Measurements from ENCODE around the gene MRPL18. TPM values are rescaled to one million over a fixed set of nuclear protein-coding genes. Genes with fewer than 3 reads are reported as not detected.

The MRPL18 gene
- polyA plus RNA-seq, 3 donors: 28.5 to 88.2 (median 74.1) TPM

DNA sequence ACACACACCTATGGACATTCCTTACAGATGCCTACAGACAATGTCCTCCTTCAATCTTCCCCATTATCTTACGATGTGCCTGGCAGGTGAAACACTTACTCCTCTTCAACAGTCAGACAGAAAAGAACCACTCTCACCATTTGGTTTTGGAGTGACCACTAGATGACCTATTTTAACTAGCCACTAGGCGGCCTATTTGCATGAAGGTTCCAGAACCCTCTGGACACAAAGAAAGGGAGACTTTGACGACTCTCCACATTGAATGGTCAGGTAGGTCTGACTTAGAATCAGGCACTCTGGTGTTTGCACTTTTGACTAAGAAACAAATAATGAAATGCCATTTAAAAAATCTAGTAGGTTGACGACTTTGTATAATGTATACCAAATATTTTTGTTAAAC is 51.8 kb downstream of the MRPL18 start:
- no peaks in the 10 kb centered on the region for H3K36me3 Mint-ChIP-seq

DNA sequence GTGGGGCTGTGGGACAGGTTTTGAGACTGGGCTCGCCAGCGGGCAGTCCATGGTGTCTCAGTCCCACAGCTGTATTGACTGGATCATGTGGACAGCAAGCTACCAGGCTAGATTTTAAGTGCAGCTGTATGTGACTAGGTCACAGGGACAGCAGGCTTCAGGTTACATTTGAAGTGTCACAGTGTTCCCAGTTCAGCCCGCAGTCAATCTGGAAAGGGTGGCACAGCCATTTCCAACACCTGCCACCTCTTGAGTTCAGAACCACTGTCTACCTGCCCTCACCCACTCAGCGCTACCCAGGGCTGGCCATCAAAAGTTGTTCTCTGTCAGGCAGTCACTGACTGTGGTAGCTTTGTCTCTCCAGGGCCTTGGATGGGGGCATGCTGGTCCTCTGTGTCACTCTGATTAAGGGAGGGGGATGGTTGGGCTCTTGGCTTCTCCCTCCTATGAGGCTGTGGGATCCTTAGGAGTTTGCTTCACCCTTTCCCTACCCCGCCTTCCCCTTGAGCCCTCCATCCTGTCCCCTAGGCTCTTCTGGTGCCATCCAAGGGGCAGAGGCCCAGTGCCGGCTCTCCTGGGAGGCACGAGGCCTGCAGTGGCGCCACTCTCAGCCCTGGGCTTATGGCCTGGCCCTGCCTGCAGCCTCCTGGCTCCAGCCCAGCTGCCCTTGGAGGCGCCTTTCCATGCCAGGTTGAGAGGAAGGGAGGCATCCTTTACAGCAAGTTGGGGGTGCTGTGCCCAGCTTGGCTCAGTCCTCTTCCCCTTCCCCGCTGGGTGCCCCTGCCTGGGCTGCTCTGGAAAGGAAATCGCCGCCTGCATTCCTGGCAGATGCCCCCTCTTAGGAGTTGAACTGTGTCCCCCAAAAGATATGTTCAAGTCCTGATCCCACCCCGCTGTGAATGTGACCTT is 54.7 kb downstream of the MRPL18 start:
- Histone ChIP-seq H3K27me3 (ENCODE audit: control insufficient read depth in 2 of 2, insufficient read depth in 2 of 2, low read length in 2 of 2) (no peaks in the 10 kb centered on the region), H3K9me3 (replicated peaks in 1 of 2; ENCODE audit: control insufficient read depth in 1 of 2, insufficient read depth in 1 of 2, low read length in 2 of 2) (peaks cover 0 to 10% of the 10 kb centered on the region in 2 donors), H2AFZ (ENCODE audit: insufficient read depth, low read depth, low read length, poor library complexity, severe bottlenecking) (no peak overlapping the region), H3K36me3 (replicated peaks in 1 of 2; ENCODE audit: control insufficient read depth in 1 of 2, insufficient read depth in 2 of 2, low read length in 2 of 2) (no peaks in the 10 kb centered on the region), H3K27ac (ENCODE audit: low read depth in 1 of 2, low read length in 2 of 2) (no peak overlapping the region), H3K4me2 (replicated peaks; ENCODE audit: extremely low read depth, low read length, poor library complexity, severe bottlenecking) (no peak overlapping the region), H3K79me2 (ENCODE audit: insufficient read depth, low read length) (no peaks in the 10 kb centered on the region), H4K20me1 (ENCODE audit: insufficient read depth, low read length) (no peaks in the 10 kb centered on the region), H3K4me3 (replicated peaks in 1 of 3; ENCODE audit: low read depth in 2 of 3, low read length in 3 of 3) (no peak overlapping the region), H3K9ac (ENCODE audit: insufficient read depth, low read length, poor library complexity, severe bottlenecking) (no peak overlapping the region), H3K4me1 (ENCODE audit: control insufficient read depth in 1 of 2, insufficient read depth in 2 of 2, low read length in 2 of 2) (no peaks in the 10 kb centered on the region)
- no peaks in the 10 kb centered on the region for H3K4me1 Mint-ChIP-seq
- 93% methylated on average over 11 of the region's 13 CpGs for WGBS (ENCODE audit: insufficient coverage)
- H3K4me3 Mint-ChIP-seq: no peak overlapping the region
- H3K36me3 Mint-ChIP-seq: no peaks in the 10 kb centered on the region
- DNase-seq: no peak
- intact Hi-C loops (cut with micrococcal nuclease): no loop called here
- H3K9me3 Mint-ChIP-seq: peaks cover 8 to 30% (median 23%) of the 10 kb centered on the region in 7 donors
- peaks cover 0 to 3% (median 0%) of the 10 kb centered on the region in 3 donors for H3K27me3 Mint-ChIP-seq (ENCODE audit: low read depth in 3 of 3)
- H3K27ac Mint-ChIP-seq: no peak overlapping the region
- TF ChIP-seq, protein P1, sequence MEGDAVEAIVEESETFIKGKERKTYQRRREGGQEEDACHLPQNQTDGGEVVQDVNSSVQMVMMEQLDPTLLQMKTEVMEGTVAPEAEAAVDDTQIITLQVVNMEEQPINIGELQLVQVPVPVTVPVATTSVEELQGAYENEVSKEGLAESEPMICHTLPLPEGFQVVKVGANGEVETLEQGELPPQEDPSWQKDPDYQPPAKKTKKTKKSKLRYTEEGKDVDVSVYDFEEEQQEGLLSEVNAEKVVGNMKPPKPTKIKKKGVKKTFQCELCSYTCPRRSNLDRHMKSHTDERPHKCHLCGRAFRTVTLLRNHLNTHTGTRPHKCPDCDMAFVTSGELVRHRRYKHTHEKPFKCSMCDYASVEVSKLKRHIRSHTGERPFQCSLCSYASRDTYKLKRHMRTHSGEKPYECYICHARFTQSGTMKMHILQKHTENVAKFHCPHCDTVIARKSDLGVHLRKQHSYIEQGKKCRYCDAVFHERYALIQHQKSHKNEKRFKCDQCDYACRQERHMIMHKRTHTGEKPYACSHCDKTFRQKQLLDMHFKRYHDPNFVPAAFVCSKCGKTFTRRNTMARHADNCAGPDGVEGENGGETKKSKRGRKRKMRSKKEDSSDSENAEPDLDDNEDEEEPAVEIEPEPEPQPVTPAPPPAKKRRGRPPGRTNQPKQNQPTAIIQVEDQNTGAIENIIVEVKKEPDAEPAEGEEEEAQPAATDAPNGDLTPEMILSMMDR (IDR thresholded peaks at IDR 0.05): no peak

More for the DNA sequence above, 51.8 kb downstream of the MRPL18 start:
- peak overlapping the region in 1 of 7 donors; percentile 26 for H3K27ac Mint-ChIP-seq
- TF ChIP-seq, protein P1 (IDR thresholded peaks at IDR 0.05): no peak
- Histone ChIP-seq H3K79me2 (ENCODE audit: insufficient read depth, low read length) (no peaks in the 10 kb centered on the region), H2AFZ (ENCODE audit: insufficient read depth, low read depth, low read length, poor library complexity, severe bottlenecking) (no peak overlapping the region), H3K4me1 (ENCODE audit: control insufficient read depth in 1 of 2, insufficient read depth in 2 of 2, low read length in 2 of 2) (no peaks in the 10 kb centered on the region), H3K9me3 (replicated peaks in 1 of 2; ENCODE audit: control insufficient read depth in 1 of 2, insufficient read depth in 1 of 2, low read length in 2 of 2) (no peaks in the 10 kb centered on the region), H3K4me2 (replicated peaks; ENCODE audit: extremely low read depth, low read length, poor library complexity, severe bottlenecking) (peak overlapping the region; percentile 22), H3K27ac (ENCODE audit: low read depth in 1 of 2, low read length in 2 of 2) (no peak overlapping the region), H3K27me3 (ENCODE audit: control insufficient read depth in 2 of 2, insufficient read depth in 2 of 2, low read length in 2 of 2) (no peaks in the 10 kb centered on the region), H3K9ac (ENCODE audit: insufficient read depth, low read length, poor library complexity, severe bottlenecking) (no peak overlapping the region), H3K36me3 (replicated peaks in 1 of 2; ENCODE audit: control insufficient read depth in 1 of 2, insufficient read depth in 2 of 2, low read length in 2 of 2) (no peaks in the 10 kb centered on the region), H4K20me1 (ENCODE audit: insufficient read depth, low read length) (no peaks in the 10 kb centered on the region), H3K4me3 (replicated peaks in 1 of 3; ENCODE audit: low read depth in 2 of 3, low read length in 3 of 3) (no peak overlapping the region)
- no CpG with 5 or more reads among the region's 4 CpGs for WGBS (ENCODE audit: insufficient coverage)
- no peak for DNase-seq
- no peak overlapping the region for H3K4me3 Mint-ChIP-seq
- H3K4me1 Mint-ChIP-seq: no peaks in the 10 kb centered on the region
- peaks cover 2 to 18% (median 10%) of the 10 kb centered on the region in 7 donors for H3K9me3 Mint-ChIP-seq
- intact Hi-C loops (cut with micrococcal nuclease): no loop called here
- peaks cover 2 to 5% (median 2%) of the 10 kb centered on the region in 3 donors for H3K27me3 Mint-ChIP-seq (ENCODE audit: low read depth in 3 of 3)

Small RNAs within 50 kb of the gene (small RNA-seq; reads per million reads assigned to genes)
- gene SNORA20 (ENCODE audit: insufficient read length, low read depth) (9,551 reads per million, percentile 100 among the genes with 10 or more reads in this experiment), gene SNORA29 (ENCODE audit: insufficient read length, low read depth) (not detected)

Other genes starting within 250 kb of the MRPL18 start
- 100 to 1,000 TPM; 447 to 746 (median 569) TPM for gene SOD2, start 97.2 kb upstream of the MRPL18 start, polyA plus RNA-seq
- 10 to 100 TPM; 50.8 to 95.9 (median 94.7) TPM for gene WTAP, start 63.0 kb upstream of the MRPL18 start, polyA plus RNA-seq
- 10 to 100 TPM in 2 of 3 donors, 1 to 10 TPM in 1; 3.6 to 24.4 (median 19.5) TPM for gene ACAT2, start 28.4 kb upstream of the MRPL18 start, polyA plus RNA-seq
- 10 to 100 TPM; 44.5 to 79.5 (median 69.3) TPM for gene TCP1, start 865 bp upstream of the MRPL18 start, polyA plus RNA-seq
- gene PNLDC1, start 9.8 kb downstream of the MRPL18 start, polyA plus RNA-seq: under 1 TPM in 1 of 3 donors, not detected in 2; 0.56 TPM
- gene MAS1, start 100.5 kb downstream of the MRPL18 start, polyA plus RNA-seq: not detected
- gene IGF2R, start 178.6 kb downstream of the MRPL18 start, polyA plus RNA-seq: 10 to 100 TPM in 1 of 3 donors, 1 to 10 TPM in 2; 6.9 to 44.8 (median 8.2) TPM

Data from CD14-positive monocyte (primary cell).